A673 (cell line): ENCODE data around the gene ACSL5. TPM values are rescaled to one million over a fixed set of nuclear protein-coding genes. Genes with fewer than 3 reads are reported as not detected.
"Not testable (repeated sequence)": the region's sequence is repeated elsewhere in the genome, so short reads cannot be mapped to it uniquely, and the experiment has no call there.

Source experiments
- BruUV-seq: library from RNA; stranded (reverse); fragments of 400-500 nt; replicated peaks from 2 replicates; lab custom pipeline; 2021; lab: Mats Ljungman, UMichigan
- CTCF ChIA-PET: fragments of 300-600 bp; sonication (Branson Sonifier 250); formaldehyde crosslinking; loops from one replicate; lab custom pipeline; 2022; ENCODE audit warnings: antibody characterized with exemption; lab: Charles Lee
- POLR2A ChIA-PET: fragments of 300-600 bp; sonication (Branson Sonifier 250); formaldehyde crosslinking; loops from one replicate; lab custom pipeline; 2022; ENCODE audit warnings: antibody characterized with exemption; ENCODE audit not compliant: low non-redundant PET; lab: Charles Lee
- DNase-seq: peaks from one replicate; pipeline ENCODE4 v3.0.0-alpha.2; 2015; ENCODE audit warnings: low spot score
- H3K27ac ChIP-seq: fragments of 200-600 bp; sonication (generic); 2 replicates; pipeline ENCODE4 v1.5.1; 2016; ENCODE audit warnings: mixed run types, low read depth, mild to moderate bottlenecking, mixed read lengths, antibody characterized with exemption, low read length; ENCODE audit not compliant: poor library complexity, severe bottlenecking
- H3K27me3 ChIP-seq: fragments of 200-600 bp; sonication (generic); replicated peaks from 2 replicates; pipeline ENCODE4 v1.6.1; 2017; ENCODE audit warnings: mixed run types, low read depth, mild to moderate bottlenecking, mixed read lengths, antibody characterized with exemption, low read length; ENCODE audit not compliant: insufficient read depth, poor library complexity
- H3K36me3 ChIP-seq: fragments of 200-600 bp; sonication (generic); 2 replicates; pipeline ENCODE4 v1.6.1; 2016; ENCODE audit warnings: mixed run types, mild to moderate bottlenecking, mixed read lengths, antibody characterized with exemption, low read length; ENCODE audit not compliant: insufficient read depth, poor library complexity, severe bottlenecking
- H3K4me1 ChIP-seq: fragments of 200-600 bp; sonication (generic); 2 replicates; pipeline ENCODE4 v1.6.1; 2017; ENCODE audit warnings: mixed run types, mild to moderate bottlenecking, mixed read lengths, antibody characterized with exemption, low read length; ENCODE audit not compliant: insufficient read depth, poor library complexity, severe bottlenecking
- H3K4me3 ChIP-seq: fragments of 200-600 bp; sonication (generic); 2 replicates; pipeline ENCODE4 v1.5.1; 2016; ENCODE audit warnings: low read depth, mixed run types, mild to moderate bottlenecking, mixed read lengths, low read length; ENCODE audit not compliant: poor library complexity, severe bottlenecking
- H3K9me3 ChIP-seq: fragments of 200-600 bp; sonication (generic); 2 replicates; pipeline ENCODE4 v1.6.1; 2016; ENCODE audit warnings: mixed run types, low read depth, mild to moderate bottlenecking, mixed read lengths, antibody characterized with exemption, low read length; ENCODE audit not compliant: poor library complexity, severe bottlenecking
- CTCF ChIP-seq: fragments of 300-800, 200-600 bp; sonication (generic); conservative IDR thresholded peaks from 2 replicates; pipeline ENCODE4 v1.5.1; 2017; ENCODE audit warnings: low read depth, mild to moderate bottlenecking, antibody characterized with exemption, low read length, moderate library complexity, mixed read lengths
- EZH2 ChIP-seq: fragments of 200-600 bp; sonication (generic); IDR thresholded peaks from 2 replicates; pipeline ENCODE4 v1.6.1; 2017; ENCODE audit warnings: borderline replicate concordance, low read depth, mild to moderate bottlenecking, mixed read lengths, antibody characterized with exemption, low read length; ENCODE audit not compliant: poor library complexity, severe bottlenecking
- intact Hi-C: fragments of 100-400 bp; cut with micrococcal nuclease; formaldehyde crosslinking; loops from one replicate; pipeline ENCODE4 v1.10.0; 2022; ENCODE audit not compliant: unreplicated experiment
- total RNA-seq: library from RNA; stranded (reverse); gene quantifications from 2 replicates; pipeline ENCODE4 v1.2.3, GENCODE V29; 2021

Gene ACSL5
- total RNA-seq, 1 experiment from 2014 or later: 1.0 TPM

- ChIA-PET CTCF (no interaction called here), POLR2A (no interaction called here)
- Histone ChIP-seq H3K4me3 (no peak overlapping the region), H3K27me3 (no peaks in the 10 kb centered on the region), H3K36me3 (no peaks in the 10 kb centered on the region), H3K9me3 (no peaks in the 10 kb centered on the region), H3K4me1 (no peaks in the 10 kb centered on the region), H3K27ac (no peak overlapping the region)
- no TSS peak for BruUV-seq
- intact Hi-C loops: loop anchor here (10.0 kb wide), 1 partner anchor 725 kb away; no protein-coding TSS in a partner anchor
- TF ChIP-seq EZH2: no peak
- no peak for TF ChIP-seq CTCF
- DNase-seq: no peak
Observed at GRCh38 chr10:112369495-112370423, 4.2 kb upstream of the ACSL5 start.

- H3K4me3 ChIP-seq: no peak overlapping the region
- no TSS peak for BruUV-seq
Observed at GRCh38 chr10:112370424-112370819, 3.5 kb upstream of the ACSL5 start.

GRCh38 chr10:112371326-112371725 is 2.6 kb upstream of the ACSL5 start:
- H3K9me3 ChIP-seq, H3K36me3 ChIP-seq, BruUV-seq, H3K4me1 ChIP-seq, DNase-seq, H3K4me3 ChIP-seq, H3K27ac ChIP-seq, H3K27me3 ChIP-seq, CTCF ChIA-PET: not testable (repeated sequence)
- POLR2A ChIA-PET: interaction anchor here (0.6 kb wide), 1 partner anchor 14 kb away, joined by 9 read pairs; no protein-coding TSS in a partner anchor
- intact Hi-C loops: loop anchor here (10.0 kb wide), 1 partner anchor 723 kb away; no protein-coding TSS in a partner anchor

More at GRCh38 chr10:112370424-112370819, 3.5 kb upstream of the ACSL5 start:
- Histone ChIP-seq H3K9me3 (no peaks in the 10 kb centered on the region), H3K4me1 (no peaks in the 10 kb centered on the region), H3K36me3 (no peaks in the 10 kb centered on the region), H3K27me3 (no peaks in the 10 kb centered on the region), H3K27ac (no peak overlapping the region)
- TF ChIP-seq CTCF (no peak), EZH2 (no peak)
- intact Hi-C loops: loop anchor here (10.0 kb wide), 1 partner anchor 724 kb away; no protein-coding TSS in a partner anchor
- DNase-seq: no peak
- ChIA-PET POLR2A (no interaction called here), CTCF (no interaction called here)

GRCh38 chr10:112372182-112372810 is 1.6 kb upstream of the ACSL5 start:
- BruUV-seq, H3K36me3 ChIP-seq, H3K27me3 ChIP-seq, CTCF ChIA-PET, H3K4me3 ChIP-seq, H3K9me3 ChIP-seq, H3K27ac ChIP-seq, DNase-seq, H3K4me1 ChIP-seq, POLR2A ChIA-PET: not testable (repeated sequence)
- intact Hi-C loops: loop anchor here (10.0 kb wide), 1 partner anchor 723 kb away; no protein-coding TSS in a partner anchor
